CD14-positive monocyte (primary cell): ENCODE measurements around the gene GPS1. TPM values are rescaled to one million over a fixed set of nuclear protein-coding genes. Genes with fewer than 3 reads are reported as not detected.

Experiments
- DNase-seq, 3 donors: peaks; one replicate each; pipeline ENCODE4 v3.0.0-alpha.2; 2011 to 2022
- H2AFZ ChIP-seq: 2 replicates; pipeline ENCODE4 v1.6.0; 2012; ENCODE audit warnings: mild to moderate bottlenecking, low read depth, low read length, inconsistent platforms; ENCODE audit not compliant: insufficient read depth, poor library complexity, severe bottlenecking
- H3K27ac ChIP-seq, 2 donors: 1 replicate in 1 of 2; 2 replicates in 1 of 2; pipeline ENCODE4 v1.5.1; 2012 to 2013; ENCODE audit warnings: low read length in 2 of 2, control low read depth in 1 of 2, inconsistent platforms in 1 of 2, low read depth in 1 of 2, mild to moderate bottlenecking in 1 of 2
- H3K27me3 ChIP-seq, 2 donors: one replicate each; pipeline versions ENCODE4 v1.6.0 to v1.6.1; 2011 to 2013; ENCODE audit warnings: low read length in 2 of 2; ENCODE audit not compliant: control insufficient read depth in 2 of 2, insufficient read depth in 2 of 2
- H3K36me3 ChIP-seq, 2 donors: replicated peaks in 1 of 2; 1 replicate in 1 of 2; 2 replicates in 1 of 2; pipeline versions ENCODE4 v1.5.1 to v1.6.1; 2012 to 2013; ENCODE audit warnings: low read length in 2 of 2, control low read depth in 1 of 2, inconsistent platforms in 1 of 2, mild to moderate bottlenecking in 1 of 2; ENCODE audit not compliant: insufficient read depth in 2 of 2, control insufficient read depth in 1 of 2
- H3K4me1 ChIP-seq, 2 donors: 1 replicate in 1 of 2; 2 replicates in 1 of 2; pipeline versions ENCODE4 v1.5.1 to v1.6.1; 2012 to 2013; ENCODE audit warnings: low read length in 2 of 2, control low read depth in 1 of 2, inconsistent platforms in 1 of 2, mild to moderate bottlenecking in 1 of 2, moderate library complexity in 1 of 2; ENCODE audit not compliant: insufficient read depth in 2 of 2, control insufficient read depth in 1 of 2
- H3K4me2 ChIP-seq: replicated peaks from 2 replicates; pipeline ENCODE3; 2012; ENCODE audit warnings: low read length, moderate library complexity, mild to moderate bottlenecking; ENCODE audit not compliant: poor library complexity, severe bottlenecking; ENCODE audit errors: extremely low read depth
- H3K4me3 ChIP-seq, 3 experiments: fragments of 200-600 bp in 1 of 3; sonication (generic) in 1 of 3; replicated peaks in 1 of 3; 1 replicate in 2 of 3; 2 replicates in 1 of 3; pipeline ENCODE4 v1.5.1; 2011 to 2013; ENCODE audit warnings: low read length in 3 of 3, mild to moderate bottlenecking in 3 of 3, control low read depth in 2 of 3, low read depth in 2 of 3, inconsistent platforms in 1 of 3, moderate library complexity in 1 of 3
- H3K79me2 ChIP-seq: 2 replicates; pipeline ENCODE4 v1.6.0; 2012; ENCODE audit warnings: mild to moderate bottlenecking, control low read depth, inconsistent platforms, low read length, moderate library complexity; ENCODE audit not compliant: insufficient read depth
- H3K9ac ChIP-seq: 2 replicates; pipeline ENCODE4 v1.6.0; 2017; ENCODE audit warnings: low read length, mild to moderate bottlenecking; ENCODE audit not compliant: insufficient read depth, poor library complexity, severe bottlenecking
- H3K9me3 ChIP-seq, 2 donors: replicated peaks in 1 of 2; 1 replicate in 1 of 2; 2 replicates in 1 of 2; pipeline versions ENCODE4 v1.5.1 to v1.6.1; 2012 to 2013; ENCODE audit warnings: low read length in 2 of 2, control low read depth in 1 of 2; ENCODE audit not compliant: control insufficient read depth in 1 of 2, insufficient read depth in 1 of 2
- H4K20me1 ChIP-seq: 2 replicates; pipeline ENCODE4 v1.6.0; 2012; ENCODE audit warnings: mild to moderate bottlenecking, low read length, control low read depth, moderate library complexity; ENCODE audit not compliant: insufficient read depth
- H3K27ac Mint-ChIP-seq, 7 donors: one replicate each; pipeline ENCODE4 v1.8.0; 2020; ENCODE audit warnings: mild to moderate bottlenecking in 7 of 7, mixed read lengths in 7 of 7, moderate library complexity in 6 of 7, inconsistent platforms in 2 of 7
- H3K27me3 Mint-ChIP-seq, 3 donors: one replicate each; pipeline ENCODE4 v1.8.0; 2021 to 2022; ENCODE audit warnings: low read depth in 3 of 3, mild to moderate bottlenecking in 3 of 3, mixed read lengths in 3 of 3, moderate library complexity in 3 of 3, inconsistent platforms in 1 of 3
- H3K36me3 Mint-ChIP-seq, 2 donors: one replicate each; pipeline ENCODE4 v1.8.0; 2020; ENCODE audit warnings: mixed read lengths in 2 of 2, inconsistent platforms in 1 of 2, mild to moderate bottlenecking in 1 of 2
- H3K4me1 Mint-ChIP-seq: one replicate; pipeline ENCODE4 v1.8.0; 2020; ENCODE audit warnings: mild to moderate bottlenecking, mixed read lengths
- H3K4me3 Mint-ChIP-seq, 2 donors: one replicate each; pipeline ENCODE4 v1.8.0; 2020; ENCODE audit warnings: mild to moderate bottlenecking in 2 of 2, mixed read lengths in 2 of 2, moderate library complexity in 1 of 2
- H3K9me3 Mint-ChIP-seq, 7 donors: one replicate each; pipeline ENCODE4 v1.8.0; 2020 to 2022; ENCODE audit warnings: mixed read lengths in 7 of 7, mild to moderate bottlenecking in 6 of 7, moderate library complexity in 6 of 7, inconsistent platforms in 2 of 7
- CTCF ChIP-seq: fragments of 200-600 bp; IDR thresholded peaks from one replicate; pipeline ENCODE4 v1.8.0; 2022; ENCODE audit warnings: antibody characterized with exemption, mild to moderate bottlenecking
- WGBS: methylation state at CpG from one replicate; pipeline ENCODE4 v1.1.5; 2013; ENCODE audit warnings: missing lambda C conversion rate; ENCODE audit not compliant: insufficient coverage; 5-methylcytosine and 5-hydroxymethylcytosine counted together
- intact Hi-C, 2 donors: fragments of 100-400 bp; cut with micrococcal nuclease; formaldehyde crosslinking; loops; one replicate each; pipeline versions ENCODE4 v1.15.0 to v1.15.1; 2023
- polyA plus RNA-seq, 3 donors: library from polyadenylated mRNA; depleted of rRNA in 1 of 3; unstranded in 2 of 3; stranded (reverse) in 1 of 3; fragments of 300-500 nt in 2 of 3; fragments of >200 nt in 1 of 3; fragmentation: Illumina TruSeq in 2 of 3; gene quantifications; 1 replicate in 2 of 3; 2 replicates in 1 of 3; pipeline ENCODE4 v1.2.3, GENCODE V29; 2012 to 2021

The GPS1 gene
- polyA plus RNA-seq, 3 donors: 101 to 130 (median 110) TPM

DNA sequence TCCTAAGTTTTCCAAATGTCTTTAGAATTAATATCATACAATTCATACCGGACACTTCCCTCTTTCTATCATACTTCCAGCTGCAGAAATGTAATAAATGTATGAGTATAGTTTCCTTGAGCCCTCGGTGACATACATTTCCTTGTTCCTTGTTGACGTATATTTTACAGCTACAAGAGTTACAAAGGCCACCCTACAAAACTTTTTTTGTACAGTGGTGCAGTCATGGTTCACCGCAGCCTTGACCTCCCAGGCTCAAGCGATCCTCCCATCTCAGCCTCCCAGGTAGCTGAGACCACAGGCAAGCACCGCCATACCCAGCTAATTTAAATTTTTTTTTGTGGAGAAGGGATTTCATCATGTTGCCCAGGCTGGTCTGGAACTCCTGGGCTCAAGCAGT, 21.1 kb downstream of the GPS1 start:
- WGBS: 100% methylated on average over 1 of the region's 6 CpGs
- H3K27ac ChIP-seq: no peak overlapping the region
- no peak for TF ChIP-seq CTCF
- intact Hi-C loops: no loop called here
- DNase-seq: no peak
- H3K4me3 ChIP-seq: no peak overlapping the region
- H3K4me3 Mint-ChIP-seq: no peak overlapping the region
- H3K9ac ChIP-seq: no peak overlapping the region
- no peaks in the 10 kb centered on the region for H3K4me1 Mint-ChIP-seq
- no peak overlapping the region for H3K4me2 ChIP-seq
- no peaks in the 10 kb centered on the region for H4K20me1 ChIP-seq
- no peaks in the 10 kb centered on the region for H3K36me3 Mint-ChIP-seq
- H3K27ac Mint-ChIP-seq: no peak overlapping the region
- H3K36me3 ChIP-seq: no peaks in the 10 kb centered on the region
- H3K9me3 ChIP-seq: no peaks in the 10 kb centered on the region
- H2AFZ ChIP-seq: no peak overlapping the region
- no peaks in the 10 kb centered on the region for H3K4me1 ChIP-seq
- no peaks in the 10 kb centered on the region for H3K79me2 ChIP-seq
- H3K9me3 Mint-ChIP-seq: no peaks in the 10 kb centered on the region
- H3K27me3 Mint-ChIP-seq: peaks cover 3 to 8% (median 8%) of the 10 kb centered on the region in 3 donors
- H3K27me3 ChIP-seq: no peaks in the 10 kb centered on the region

- Histone ChIP-seq H3K9me3 (no peaks in the 10 kb centered on the region), H4K20me1 (no peaks in the 10 kb centered on the region), H3K9ac (no peak overlapping the region), H3K27ac (no peak overlapping the region), H3K4me1 (no peaks in the 10 kb centered on the region), H3K4me3 (no peak overlapping the region), H2AFZ (no peak overlapping the region), H3K79me2 (no peaks in the 10 kb centered on the region), H3K4me2 (no peak overlapping the region), H3K27me3 (no peaks in the 10 kb centered on the region), H3K36me3 (no peaks in the 10 kb centered on the region)
- no peak overlapping the region for H3K4me3 Mint-ChIP-seq
- intact Hi-C loops: no loop called here
- H3K9me3 Mint-ChIP-seq: peaks cover 0 to 1% (median 0%) of the 10 kb centered on the region in 7 donors
- no peak for DNase-seq
- H3K36me3 Mint-ChIP-seq: peaks cover 3% of the 10 kb centered on the region in 2 donors
- 98% methylated on average over 7 of the region's 9 CpGs for WGBS
- no peaks in the 10 kb centered on the region for H3K4me1 Mint-ChIP-seq
- no peak overlapping the region for H3K27ac Mint-ChIP-seq
- H3K27me3 Mint-ChIP-seq: peaks cover 3 to 8% (median 8%) of the 10 kb centered on the region in 3 donors
- no peak for TF ChIP-seq CTCF
These were observed 21.7 kb downstream of the GPS1 start for GRCh38 chr17:82073446-82073845.
